Endodermal cell (in vitro differentiated cells): ENCODE data around the gene IGHMBP2. TPM values are rescaled to one million over a fixed set of nuclear protein-coding genes. Genes with fewer than 3 reads are reported as not detected.

Source experiments
- DNase-seq: peaks from one replicate; pipeline ENCODE4 v3.0.0-alpha.2; 2017
- H3K27ac ChIP-seq: 2 replicates; pipeline ENCODE4 v1.5.1; 2013; ENCODE audit warnings: mild to moderate bottlenecking, low read depth, low read length, moderate library complexity
- H3K27me3 ChIP-seq: 2 replicates; pipeline ENCODE4 v1.6.1; 2013; ENCODE audit warnings: mild to moderate bottlenecking, low read length, moderate library complexity; ENCODE audit not compliant: insufficient read depth, control insufficient read depth, poor library complexity, severe bottlenecking
- H3K36me3 ChIP-seq: 2 replicates; pipeline ENCODE4 v1.7.0; 2013; ENCODE audit warnings: mild to moderate bottlenecking, low read length, moderate library complexity; ENCODE audit not compliant: control insufficient read depth, insufficient read depth
- H3K4me1 ChIP-seq: one replicate; pipeline ENCODE4 v1.7.0; 2013; ENCODE audit warnings: low read length; ENCODE audit not compliant: control insufficient read depth, insufficient read depth
- H3K4me3 ChIP-seq: 2 replicates; pipeline ENCODE4 v1.5.1; 2013; ENCODE audit warnings: mild to moderate bottlenecking, low read length, moderate library complexity
- H3K9ac ChIP-seq: 2 replicates; pipeline ENCODE4 v1.6.1; 2013; ENCODE audit warnings: mild to moderate bottlenecking, low read length, moderate library complexity; ENCODE audit not compliant: poor library complexity, severe bottlenecking; ENCODE audit errors: extremely low read depth
- H3K9me3 ChIP-seq: 2 replicates; pipeline ENCODE4 v1.6.1; 2013; ENCODE audit warnings: mild to moderate bottlenecking, low read length, moderate library complexity; ENCODE audit not compliant: control insufficient read depth
- H3K27ac Mint-ChIP-seq: 2 replicates; pipeline ENCODE4 v1.8.0; 2020; ENCODE audit warnings: mixed read lengths
- H3K27me3 Mint-ChIP-seq: 2 replicates; pipeline ENCODE4 v1.8.0; 2021; ENCODE audit warnings: mild to moderate bottlenecking, mixed read lengths; ENCODE audit not compliant: insufficient read depth
- H3K36me3 Mint-ChIP-seq: 2 replicates; pipeline ENCODE4 v1.8.0; 2020; ENCODE audit warnings: low read depth, mixed read lengths
- H3K4me1 Mint-ChIP-seq: 2 replicates; pipeline ENCODE4 v1.8.0; 2020; ENCODE audit warnings: mixed read lengths
- H3K4me3 Mint-ChIP-seq: 2 replicates; pipeline ENCODE4 v1.8.0; 2020; ENCODE audit warnings: mild to moderate bottlenecking, moderate library complexity, mixed read lengths
- H3K9me3 Mint-ChIP-seq: 2 replicates; pipeline ENCODE4 v1.8.0; 2020; ENCODE audit warnings: mild to moderate bottlenecking, mixed read lengths
- WGBS, 2 experiments: methylation state at CpG; one replicate each; pipeline versions ENCODE4 v1.1.5 to v1.1.7; 2013; ENCODE audit warnings: missing lambda C conversion rate in 2 of 2, mixed read lengths in 1 of 2; ENCODE audit not compliant: insufficient coverage in 1 of 2, insufficient read length in 1 of 2; 5-methylcytosine and 5-hydroxymethylcytosine counted together
- total RNA-seq, 2 donors: library from RNA; stranded (reverse); fragmentation: NEBNext Ultra II Directional in 1 of 2; extraction: Animal tissue kit (Norgen Biotek cat#: 25700) in 1 of 2; gene quantifications; 2 replicates in 1 of 2; 3 replicates in 1 of 2; pipeline ENCODE4 v1.2.1, GENCODE V29; 2021
- TF ChIP-seq, protein P1 (sequence below): fragments of 200-600 bp; sonication (generic); conservative IDR thresholded peaks from 2 replicates; pipeline ENCODE4 v1.5.0; 2021; ENCODE audit warnings: antibody characterized with exemption, mild to moderate bottlenecking

Gene IGHMBP2
- total RNA-seq, 2 donors from 2014 or later = 23.9 to 28.3 TPM

DNA sequence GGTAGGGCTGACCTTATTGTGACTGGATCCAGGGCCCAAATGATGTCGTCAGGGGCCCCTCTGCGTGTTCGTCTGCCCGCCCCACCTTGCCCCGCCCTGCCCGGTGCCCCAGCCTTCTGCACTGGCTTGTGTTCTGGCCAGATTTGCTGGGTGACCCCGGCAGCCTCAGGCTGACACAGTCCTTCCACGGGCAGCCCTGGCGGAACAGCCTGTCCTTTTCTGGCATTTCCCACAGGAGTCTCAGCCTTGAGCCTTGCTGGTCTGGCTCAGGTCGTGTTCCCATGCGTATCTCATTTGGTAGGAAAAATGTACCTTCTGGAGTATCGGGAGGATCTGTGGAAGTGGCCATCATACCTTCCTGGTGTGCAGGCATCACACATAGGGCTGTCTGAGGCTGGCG is 31.0 kb downstream of the IGHMBP2 start:
- H3K27me3 Mint-ChIP-seq = no peaks in the 10 kb centered on the region
- H3K4me1 ChIP-seq = no peaks in the 10 kb centered on the region
- no peak overlapping the region for H3K9ac ChIP-seq
- no peaks in the 10 kb centered on the region for H3K4me1 Mint-ChIP-seq
- no peak overlapping the region for H3K27ac Mint-ChIP-seq
- H3K27me3 ChIP-seq = no peaks in the 10 kb centered on the region
- H3K9me3 Mint-ChIP-seq = no peaks in the 10 kb centered on the region
- no peak overlapping the region for H3K27ac ChIP-seq
- H3K36me3 Mint-ChIP-seq = peaks cover 48% of the 10 kb centered on the region
- WGBS, 2 experiments = 94 to 99% methylated on average over 12 to 13 of the region's 13 CpGs
- DNase-seq = no peak
- TF ChIP-seq, protein P1, sequence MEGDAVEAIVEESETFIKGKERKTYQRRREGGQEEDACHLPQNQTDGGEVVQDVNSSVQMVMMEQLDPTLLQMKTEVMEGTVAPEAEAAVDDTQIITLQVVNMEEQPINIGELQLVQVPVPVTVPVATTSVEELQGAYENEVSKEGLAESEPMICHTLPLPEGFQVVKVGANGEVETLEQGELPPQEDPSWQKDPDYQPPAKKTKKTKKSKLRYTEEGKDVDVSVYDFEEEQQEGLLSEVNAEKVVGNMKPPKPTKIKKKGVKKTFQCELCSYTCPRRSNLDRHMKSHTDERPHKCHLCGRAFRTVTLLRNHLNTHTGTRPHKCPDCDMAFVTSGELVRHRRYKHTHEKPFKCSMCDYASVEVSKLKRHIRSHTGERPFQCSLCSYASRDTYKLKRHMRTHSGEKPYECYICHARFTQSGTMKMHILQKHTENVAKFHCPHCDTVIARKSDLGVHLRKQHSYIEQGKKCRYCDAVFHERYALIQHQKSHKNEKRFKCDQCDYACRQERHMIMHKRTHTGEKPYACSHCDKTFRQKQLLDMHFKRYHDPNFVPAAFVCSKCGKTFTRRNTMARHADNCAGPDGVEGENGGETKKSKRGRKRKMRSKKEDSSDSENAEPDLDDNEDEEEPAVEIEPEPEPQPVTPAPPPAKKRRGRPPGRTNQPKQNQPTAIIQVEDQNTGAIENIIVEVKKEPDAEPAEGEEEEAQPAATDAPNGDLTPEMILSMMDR = no peak
- H3K4me3 Mint-ChIP-seq = no peak overlapping the region
- no peaks in the 10 kb centered on the region for H3K9me3 ChIP-seq
- no peak overlapping the region for H3K4me3 ChIP-seq
- H3K36me3 ChIP-seq = peaks cover 42% of the 10 kb centered on the region

DNA sequence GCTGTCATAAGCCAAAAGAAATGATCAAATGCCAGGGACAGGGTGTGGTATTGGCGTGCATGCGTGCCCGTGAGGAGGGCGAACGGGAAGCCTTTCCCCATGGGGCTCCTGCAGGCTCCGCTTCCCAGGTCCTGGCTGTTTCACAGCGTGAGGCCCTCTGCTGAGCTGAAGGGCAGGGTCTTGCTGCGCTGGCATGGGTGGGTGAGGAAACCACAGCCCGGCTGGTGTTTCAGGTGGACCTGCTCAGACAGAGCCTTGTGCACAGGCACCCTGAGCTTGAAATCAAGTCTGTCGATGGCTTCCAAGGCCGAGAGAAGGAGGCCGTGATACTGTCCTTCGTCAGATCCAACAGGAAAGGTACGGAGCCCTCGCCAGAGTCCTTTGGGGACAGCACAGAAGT is 31.4 kb downstream of the IGHMBP2 start:
- no peak overlapping the region for H3K4me3 Mint-ChIP-seq
- no peaks in the 10 kb centered on the region for H3K4me1 Mint-ChIP-seq
- no peaks in the 10 kb centered on the region for H3K4me1 ChIP-seq
- H3K4me3 ChIP-seq = no peak overlapping the region
- H3K27ac ChIP-seq = no peak overlapping the region
- TF ChIP-seq, protein P1 = no peak
- H3K9me3 Mint-ChIP-seq = no peaks in the 10 kb centered on the region
- DNase-seq = no peak
- H3K27me3 Mint-ChIP-seq = no peaks in the 10 kb centered on the region
- no peaks in the 10 kb centered on the region for H3K9me3 ChIP-seq
- peaks cover 38% of the 10 kb centered on the region for H3K36me3 ChIP-seq
- H3K27me3 ChIP-seq = no peaks in the 10 kb centered on the region
- H3K27ac Mint-ChIP-seq = no peak overlapping the region
- H3K9ac ChIP-seq = no peak overlapping the region
- WGBS, 2 experiments = 94 to 95% methylated on average over 13 to 15 of the region's 15 CpGs
- H3K36me3 Mint-ChIP-seq = peaks cover 44% of the 10 kb centered on the region

DNA sequence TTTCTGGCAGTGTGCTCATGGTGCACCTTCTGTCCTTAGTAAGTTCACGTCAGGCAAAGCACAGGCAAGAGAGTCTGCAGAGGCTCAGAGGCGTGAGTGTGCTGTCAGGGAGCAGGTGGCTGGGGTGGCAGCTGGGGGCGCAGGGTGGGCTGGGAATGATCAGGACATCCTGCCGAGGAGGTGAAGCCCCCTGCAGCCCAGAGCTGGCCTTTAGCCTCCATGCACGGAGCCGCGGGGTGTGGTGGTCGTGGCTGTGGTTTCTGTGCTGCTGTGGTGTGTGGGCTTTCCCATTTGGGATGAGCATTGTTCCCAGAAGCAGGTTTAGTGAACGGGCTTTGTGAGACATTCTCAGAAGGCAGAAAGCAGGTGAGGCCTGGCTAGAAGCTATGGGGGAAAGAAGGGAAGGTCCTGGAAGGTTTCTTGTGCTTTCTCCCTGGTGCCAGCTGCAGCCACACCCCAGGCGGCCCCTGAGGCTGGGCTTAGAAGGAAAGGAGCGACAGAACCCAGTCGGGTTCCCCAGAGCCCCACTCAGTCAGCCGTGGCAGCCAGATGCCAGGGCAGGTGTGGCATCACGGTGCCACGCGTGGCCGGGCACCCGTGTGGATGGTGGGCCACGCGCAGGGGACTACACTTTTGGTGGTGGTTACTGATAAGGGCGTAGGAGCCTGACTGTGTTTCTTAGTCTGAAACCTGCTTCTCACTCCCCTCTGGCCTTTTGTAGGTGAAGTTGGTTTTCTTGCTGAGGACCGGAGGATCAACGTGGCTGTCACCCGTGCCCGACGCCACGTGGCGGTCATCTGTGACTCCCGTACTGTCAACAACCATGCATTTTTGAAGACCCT is 32.0 kb downstream of the IGHMBP2 start:
- TF ChIP-seq, protein P1 = no peak
- Histone ChIP-seq H3K36me3 (peaks cover 33% of the 10 kb centered on the region), H3K4me1 (no peaks in the 10 kb centered on the region), H3K4me3 (no peak overlapping the region), H3K27me3 (no peaks in the 10 kb centered on the region), H3K9me3 (no peaks in the 10 kb centered on the region), H3K9ac (no peak overlapping the region), H3K27ac (no peak overlapping the region)
- Mint-ChIP-seq H3K9me3 (no peaks in the 10 kb centered on the region), H3K27ac (no peak overlapping the region), H3K36me3 (peaks cover 39% of the 10 kb centered on the region), H3K27me3 (no peaks in the 10 kb centered on the region), H3K4me3 (no peak overlapping the region), H3K4me1 (no peaks in the 10 kb centered on the region)
- no peak for DNase-seq
- 92 to 94% methylated on average over 13 to 29 of the region's 29 CpGs for WGBS, 2 experiments
